ENCODE data around the gene RARRES2. TPM values are rescaled to one million over a fixed set of nuclear protein-coding genes. Genes with fewer than 3 reads are reported as not detected.
A peak's percentile ranks its signal among the peaks of the same experiment; 100 is the strongest.

The RARRES2 gene
- total RNA-seq, 6 donors from 2014 or later = 54.2 to 303 (median 160) TPM

DNA sequence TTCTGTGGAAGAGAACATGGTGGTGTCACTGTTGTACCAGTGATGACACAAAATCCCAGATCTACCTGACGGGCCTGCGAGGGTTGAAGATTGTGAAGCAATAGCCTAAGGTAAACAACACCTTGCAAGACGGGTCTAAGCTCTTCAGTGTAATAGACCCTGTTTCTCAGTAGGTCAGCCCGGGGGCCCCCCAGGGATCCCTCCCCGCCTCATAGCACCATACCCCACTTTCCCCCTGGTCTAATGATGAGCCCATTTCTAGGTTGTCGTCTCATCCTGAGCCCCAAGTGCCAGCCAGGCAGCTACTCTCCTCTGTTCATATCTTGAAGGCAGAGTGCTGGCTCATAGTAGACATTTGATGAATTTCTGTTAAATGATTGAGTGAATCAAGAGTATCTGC is 15.5 kb downstream of the RARRES2 start:
- H3K27me3 ChIP-seq = no peaks in the 10 kb centered on the region
- H3K4me1 ChIP-seq = peaks cover 20 to 43% (median 34%) of the 10 kb centered on the region in 4 donors
- no peaks in the 10 kb centered on the region for H3K9me3 ChIP-seq
- TF ChIP-seq POLR2A (IDR thresholded peaks at IDR 0.05) = no peak
- TF ChIP-seq EP300 (IDR thresholded peaks at IDR 0.05) = no peak
- TF ChIP-seq POLR2AphosphoS5 (IDR thresholded peaks at IDR 0.05) = no peak
- TF ChIP-seq, protein P1, sequence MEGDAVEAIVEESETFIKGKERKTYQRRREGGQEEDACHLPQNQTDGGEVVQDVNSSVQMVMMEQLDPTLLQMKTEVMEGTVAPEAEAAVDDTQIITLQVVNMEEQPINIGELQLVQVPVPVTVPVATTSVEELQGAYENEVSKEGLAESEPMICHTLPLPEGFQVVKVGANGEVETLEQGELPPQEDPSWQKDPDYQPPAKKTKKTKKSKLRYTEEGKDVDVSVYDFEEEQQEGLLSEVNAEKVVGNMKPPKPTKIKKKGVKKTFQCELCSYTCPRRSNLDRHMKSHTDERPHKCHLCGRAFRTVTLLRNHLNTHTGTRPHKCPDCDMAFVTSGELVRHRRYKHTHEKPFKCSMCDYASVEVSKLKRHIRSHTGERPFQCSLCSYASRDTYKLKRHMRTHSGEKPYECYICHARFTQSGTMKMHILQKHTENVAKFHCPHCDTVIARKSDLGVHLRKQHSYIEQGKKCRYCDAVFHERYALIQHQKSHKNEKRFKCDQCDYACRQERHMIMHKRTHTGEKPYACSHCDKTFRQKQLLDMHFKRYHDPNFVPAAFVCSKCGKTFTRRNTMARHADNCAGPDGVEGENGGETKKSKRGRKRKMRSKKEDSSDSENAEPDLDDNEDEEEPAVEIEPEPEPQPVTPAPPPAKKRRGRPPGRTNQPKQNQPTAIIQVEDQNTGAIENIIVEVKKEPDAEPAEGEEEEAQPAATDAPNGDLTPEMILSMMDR (IDR thresholded peaks at IDR 0.05) = no peak
- 78 to 84% methylated on average over 5 to 6 of the region's 6 CpGs for WGBS, 2 donors
- H3K27ac ChIP-seq = peak overlapping the region in 1 of 4 donors; percentile 90
- peaks cover 0 to 24% (median 9%) of the 10 kb centered on the region in 4 donors for H3K36me3 ChIP-seq
- ATAC-seq (ENCODE audit: low FRiP score in 2 of 2) = no peak
- no peak overlapping the region for H3K4me3 ChIP-seq
- DNase-seq = no peak

DNA sequence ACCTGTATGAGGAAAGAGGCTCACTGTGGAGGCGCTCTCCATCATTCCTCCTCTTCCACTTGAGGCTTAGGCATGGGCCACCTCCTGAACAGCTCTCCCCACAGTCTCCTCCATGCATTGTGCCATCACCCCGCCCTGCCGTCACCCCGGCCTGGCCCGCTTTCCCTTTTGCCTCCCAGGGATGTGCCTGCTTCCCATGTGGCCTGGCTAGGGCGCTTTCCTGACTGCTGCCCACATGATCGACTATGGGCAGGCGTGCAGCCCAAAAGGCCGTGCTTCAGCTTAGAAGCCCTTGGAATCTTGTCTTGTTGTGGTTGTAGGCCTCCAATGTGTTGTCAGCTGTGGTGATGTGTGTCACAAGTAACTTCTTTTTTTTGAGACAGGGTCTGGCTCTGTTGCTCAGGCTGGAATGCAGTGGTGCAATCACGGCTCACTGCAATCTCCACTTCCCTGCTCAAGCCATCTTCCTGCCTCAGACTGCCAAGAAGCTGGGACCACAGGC is 16.3 kb downstream of the RARRES2 start:
- Histone ChIP-seq H3K4me3 (no peak overlapping the region), H3K36me3 (peaks cover 0 to 18% (median 6%) of the 10 kb centered on the region in 4 donors), H3K27ac (peak overlapping the region; percentile 89 to 95 (median 91)), H3K9me3 (no peaks in the 10 kb centered on the region), H3K27me3 (no peaks in the 10 kb centered on the region), H3K4me1 (peaks cover 20 to 43% (median 37%) of the 10 kb centered on the region in 4 donors)
- ATAC-seq (ENCODE audit: low FRiP score in 2 of 2) (peak; percentile 42 to 56), DNase-seq (peak; percentile 75 to 80)
- peak in 1 of 4 donors; percentile 25 for TF ChIP-seq POLR2A (IDR thresholded peaks at IDR 0.05)
- peak; percentile 58 to 68 for TF ChIP-seq POLR2AphosphoS5 (IDR thresholded peaks at IDR 0.05)
- TF ChIP-seq, protein P1 (IDR thresholded peaks at IDR 0.05) = no peak
- TF ChIP-seq EP300 (IDR thresholded peaks at IDR 0.05) = no peak
- WGBS, 2 donors = 56 to 77% methylated on average over 10 of the region's 10 CpGs

DNA sequence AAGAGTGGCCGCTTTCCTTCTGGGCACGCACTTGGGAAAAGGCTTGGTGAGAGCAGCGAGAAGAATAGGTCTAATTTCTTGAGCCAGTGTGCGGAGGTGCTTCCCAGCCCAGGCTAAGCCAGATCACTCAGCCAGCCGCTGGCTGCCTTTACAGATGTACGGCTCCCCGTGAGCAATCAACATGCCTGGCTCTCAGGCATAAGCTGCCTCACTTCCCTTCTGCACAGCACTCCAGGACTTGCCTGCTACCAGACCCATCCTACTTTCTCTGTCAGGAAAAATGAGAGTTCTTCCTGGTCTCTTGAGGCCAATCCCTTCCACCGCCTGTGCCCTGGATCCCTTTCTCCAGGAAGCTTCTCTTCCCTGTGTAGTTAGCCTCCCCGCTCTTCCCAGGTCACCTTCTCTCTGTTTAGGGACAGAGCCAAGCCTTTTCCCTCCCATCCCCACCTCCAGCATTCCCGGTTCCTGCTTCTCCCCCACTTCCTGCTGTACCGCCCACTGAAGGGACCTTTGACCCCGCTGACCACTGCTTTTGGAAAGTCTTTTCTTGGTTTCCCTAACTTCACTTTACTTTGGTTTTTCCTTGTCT is 17.0 kb downstream of the RARRES2 start:
- Histone ChIP-seq H3K27me3 (no peaks in the 10 kb centered on the region), H3K9me3 (no peaks in the 10 kb centered on the region), H3K4me3 (peak overlapping the region in 3 of 4 donors; percentile 47 to 77 (median 76)), H3K36me3 (peaks cover 0 to 13% (median 2%) of the 10 kb centered on the region in 4 donors), H3K4me1 (peaks cover 20 to 43% (median 37%) of the 10 kb centered on the region in 4 donors), H3K27ac (peak overlapping the region; percentile 89 to 95 (median 91))
- DNase-seq (peak in 1 of 2 donors; percentile 47), ATAC-seq (ENCODE audit: low FRiP score in 2 of 2) (peak; percentile 44 to 45)
- TF ChIP-seq, protein P1 (IDR thresholded peaks at IDR 0.05) = no peak
- TF ChIP-seq POLR2A (IDR thresholded peaks at IDR 0.05) (no peak), POLR2AphosphoS5 (IDR thresholded peaks at IDR 0.05) (no peak), EP300 (IDR thresholded peaks at IDR 0.05) (no peak)
- WGBS, 2 donors = 60 to 61% methylated on average over 12 of the region's 12 CpGs

DNA sequence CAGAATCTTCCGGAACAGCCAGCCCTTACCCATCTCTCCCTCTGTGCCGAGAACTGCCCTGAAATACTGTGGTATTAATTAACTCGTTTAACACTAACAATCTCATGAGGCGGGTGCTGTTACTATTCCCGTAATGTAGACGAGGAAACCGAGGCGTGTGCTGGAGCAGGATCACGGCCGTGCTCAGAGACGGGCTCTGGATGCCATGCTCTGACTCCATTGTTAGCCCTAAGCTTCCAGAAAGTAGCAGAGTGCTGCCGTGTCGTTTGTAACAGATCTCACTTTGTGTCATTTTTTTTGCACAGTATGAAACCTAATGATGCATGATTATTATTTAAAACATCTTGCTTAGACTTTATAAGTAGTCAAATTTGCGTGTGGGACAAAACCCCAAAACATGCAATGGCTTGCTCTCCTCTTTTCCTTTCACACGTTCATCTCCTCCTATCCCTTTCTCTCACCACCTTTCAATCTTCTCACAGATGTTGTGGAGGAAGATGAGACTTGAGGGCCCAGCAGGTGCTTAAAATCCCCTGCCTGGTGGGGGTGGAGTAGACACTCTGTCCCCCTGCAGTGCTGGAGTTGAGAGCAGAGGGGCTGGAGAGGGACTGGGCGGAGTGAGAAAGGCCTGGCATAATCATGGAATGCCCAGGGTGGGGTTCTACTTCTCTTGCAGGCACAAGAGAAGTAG is 17.6 kb downstream of the RARRES2 start:
- peak overlapping the region; percentile 42 to 77 (median 62) for H3K4me3 ChIP-seq
- peak; percentile 30 to 36 for ATAC-seq (ENCODE audit: low FRiP score in 2 of 2)
- H3K4me1 ChIP-seq = peaks cover 20 to 43% (median 37%) of the 10 kb centered on the region in 4 donors
- 16 to 21% methylated on average over 13 to 15 of the region's 16 CpGs for WGBS, 2 donors
- no peak for DNase-seq
- H3K27ac ChIP-seq = peak overlapping the region; percentile 89 to 95 (median 91)
- TF ChIP-seq, protein P1 (IDR thresholded peaks at IDR 0.05) = no peak
- no peak for TF ChIP-seq POLR2AphosphoS5 (IDR thresholded peaks at IDR 0.05)
- TF ChIP-seq POLR2A (IDR thresholded peaks at IDR 0.05) = no peak
- TF ChIP-seq EP300 (IDR thresholded peaks at IDR 0.05) = no peak
- peaks cover 0 to 7% (median 2%) of the 10 kb centered on the region in 4 donors for H3K36me3 ChIP-seq
- H3K9me3 ChIP-seq = no peaks in the 10 kb centered on the region
- H3K27me3 ChIP-seq = no peaks in the 10 kb centered on the region

Data from upper lobe of left lung (tissue), 6 donors.